Neural cell (in vitro differentiated cells): Measurements from ENCODE around the gene TMEM107. TPM values are rescaled to one million over a fixed set of nuclear protein-coding genes. Genes with fewer than 3 reads are reported as not detected.

Experiments used
- H2AFZ ChIP-seq: fragments of 200-600, 300-800 bp; sonication (generic), shearing (Covaris generic); 2 replicates; pipeline ENCODE4 v1.6.0; 2014; ENCODE audit warnings: low read depth, mild to moderate bottlenecking, antibody characterized with exemption, low read length, moderate library complexity
- H3F3A ChIP-seq: fragments of 200-600 bp; shearing (Covaris generic); 2 replicates; pipeline ENCODE4 v1.6.1; 2016; ENCODE audit warnings: mild to moderate bottlenecking, moderate library complexity, mixed read lengths, antibody characterized with exemption, low read length; ENCODE audit not compliant: insufficient read depth, poor library complexity, severe bottlenecking
- H3K27ac ChIP-seq: fragments of 200-600, 300-800 bp; sonication (generic), shearing (Covaris generic); 2 replicates; pipeline ENCODE4 v1.5.1; 2014; ENCODE audit warnings: mild to moderate bottlenecking, low read length, moderate library complexity
- H3K27me3 ChIP-seq: fragments of 300-800, 200-600 bp; sonication (generic), shearing (Covaris generic); 2 replicates; pipeline ENCODE4 v1.6.0; 2014; ENCODE audit warnings: mild to moderate bottlenecking, low read depth, low read length, moderate library complexity; ENCODE audit not compliant: insufficient read depth
- H3K36me3 ChIP-seq: fragments of 300-800, 200-600 bp; sonication (generic), shearing (Covaris generic); 2 replicates; pipeline ENCODE4 v1.5.1; 2014; ENCODE audit warnings: mild to moderate bottlenecking, antibody characterized with exemption, low read length, moderate library complexity; ENCODE audit not compliant: insufficient read depth
- H3K4me2 ChIP-seq: fragments of 300-800, 200-600 bp; sonication (generic), shearing (Covaris generic); 2 replicates; pipeline ENCODE4 v1.6.0; 2014; ENCODE audit warnings: mild to moderate bottlenecking, low read length
- H3K4me3 ChIP-seq: fragments of 300-800, 200-600 bp; sonication (generic), shearing (Covaris generic); 2 replicates; pipeline ENCODE4 v1.5.1; 2014; ENCODE audit warnings: mild to moderate bottlenecking, low read length, moderate library complexity
- H3K79me2 ChIP-seq: fragments of 200-600 bp; shearing (Covaris generic); replicated peaks from 2 replicates; pipeline ENCODE4 v1.6.0; 2014; ENCODE audit warnings: mild to moderate bottlenecking, low read length, moderate library complexity; ENCODE audit not compliant: insufficient read depth
- H3K9ac ChIP-seq: fragments of 300-800, 200-600 bp; sonication (generic), shearing (Covaris generic); 2 replicates; pipeline ENCODE4 v1.6.1; 2016; ENCODE audit warnings: mild to moderate bottlenecking, low read length, mixed read lengths
- H3K9me2 ChIP-seq: fragments of 200-600 bp; shearing (Covaris generic); 2 replicates; pipeline ENCODE4 v1.6.1; 2016; ENCODE audit warnings: mild to moderate bottlenecking, low read length, mixed read lengths; ENCODE audit not compliant: insufficient read depth
- H3K9me3 ChIP-seq: fragments of 200-600, 300-800 bp; sonication (generic), shearing (Covaris generic); 2 replicates; pipeline ENCODE4 v1.6.1; 2016; ENCODE audit warnings: mild to moderate bottlenecking, mixed run types, low read length, moderate library complexity, mixed read lengths
- H4K20me1 ChIP-seq: fragments of 200-600 bp; shearing (Covaris generic); 2 replicates; pipeline ENCODE4 v1.6.1; 2016; ENCODE audit warnings: mild to moderate bottlenecking, mixed run types; ENCODE audit not compliant: insufficient read depth
- CTCF ChIP-seq: fragments of 450-650 bp; IDR thresholded peaks from 2 replicates; pipeline ENCODE4 v1.5.1; 2014; ENCODE audit warnings: antibody characterized with exemption, mild to moderate bottlenecking, moderate library complexity; ENCODE audit not compliant: poor library complexity, severe bottlenecking
- EP300 ChIP-seq: fragments of 450-650 bp; conservative IDR thresholded peaks from 2 replicates; pipeline ENCODE4 v1.6.1; 2014; ENCODE audit warnings: antibody characterized with exemption, mild to moderate bottlenecking, moderate library complexity; ENCODE audit not compliant: poor library complexity, severe bottlenecking
- EZH2 ChIP-seq: fragments of 200-600, 300-800 bp; shearing (Covaris generic), sonication (generic); IDR thresholded peaks from 2 replicates; pipeline ENCODE4 v1.6.1; 2014; ENCODE audit warnings: antibody characterized with exemption, low read length, borderline replicate concordance, mild to moderate bottlenecking; ENCODE audit not compliant: insufficient read depth, poor library complexity, severe bottlenecking
- MXI1 ChIP-seq: fragments of 450-650 bp; conservative IDR thresholded peaks from 2 replicates; pipeline ENCODE4 v1.6.1; 2014; ENCODE audit warnings: antibody characterized with exemption, mild to moderate bottlenecking; ENCODE audit not compliant: poor library complexity, severe bottlenecking
- POLR2AphosphoS5 ChIP-seq: IDR thresholded peaks from 2 replicates; pipeline ENCODE4 v1.6.1; 2012
- RAD21 ChIP-seq: fragments of 450-650 bp; conservative IDR thresholded peaks from 2 replicates; pipeline ENCODE4 v1.6.1; 2014; ENCODE audit warnings: antibody characterized with exemption, mild to moderate bottlenecking, moderate library complexity
- REST ChIP-seq: IDR thresholded peaks from 2 replicates; pipeline ENCODE4 v1.6.1; 2012; ENCODE audit warnings: borderline replicate concordance
- SMC3 ChIP-seq: fragments of 450-650 bp; conservative IDR thresholded peaks from 2 replicates; pipeline ENCODE4 v1.6.1; 2014; ENCODE audit warnings: antibody characterized with exemption, mild to moderate bottlenecking, moderate library complexity; ENCODE audit not compliant: poor library complexity
- TAF1 ChIP-seq: IDR thresholded peaks from 2 replicates; pipeline ENCODE4 v1.6.1; 2012; ENCODE audit warnings: low read depth
- polyA plus RNA-seq: library from polyadenylated mRNA; depleted of rRNA; stranded (reverse); fragments of >200 nt; gene quantifications from 2 replicates; pipeline ENCODE4 v1.2.3, GENCODE V29; 2014

Gene TMEM107
- polyA plus RNA-seq, 1 donor from 2014 or later = 31.7 TPM

- H3K4me3 ChIP-seq = no peak overlapping the region
- H3K9me3 ChIP-seq = no peaks in the 10 kb centered on the region
- no peak overlapping the region for H3K27ac ChIP-seq
- H4K20me1 ChIP-seq = no peaks in the 10 kb centered on the region
- no peaks in the 10 kb centered on the region for H3K9me2 ChIP-seq
- no peaks in the 10 kb centered on the region for H3K36me3 ChIP-seq
- H3K9ac ChIP-seq = no peak overlapping the region
- no peaks in the 10 kb centered on the region for H3F3A ChIP-seq
- no peaks in the 10 kb centered on the region for H3K27me3 ChIP-seq
- no peak overlapping the region for H2AFZ ChIP-seq
- no peak overlapping the region for H3K4me2 ChIP-seq
- TF ChIP-seq TAF1 = no peak
- TF ChIP-seq SMC3 = no peak
- TF ChIP-seq EP300 = no peak
- TF ChIP-seq CTCF = no peak
- TF ChIP-seq POLR2AphosphoS5 = no peak
- no peak for TF ChIP-seq EZH2
- TF ChIP-seq REST = no peak
- no peak for TF ChIP-seq MXI1
- no peak for TF ChIP-seq RAD21
- no peaks in the 10 kb centered on the region for H3K79me2 ChIP-seq
Measured at GRCh38 chr17:8145811-8146210, 30.4 kb downstream of the TMEM107 start.

GRCh38 chr17:8144401-8145231 lies 31.6 kb downstream of the TMEM107 start:
- H3K9ac ChIP-seq = no peak overlapping the region
- H2AFZ ChIP-seq = no peak overlapping the region
- no peaks in the 10 kb centered on the region for H3K9me3 ChIP-seq
- no peaks in the 10 kb centered on the region for H3K79me2 ChIP-seq
- H3K36me3 ChIP-seq = no peaks in the 10 kb centered on the region
- no peaks in the 10 kb centered on the region for H3K27me3 ChIP-seq
- no peak overlapping the region for H3K27ac ChIP-seq
- no peak overlapping the region for H3K4me2 ChIP-seq
- H3K9me2 ChIP-seq = no peaks in the 10 kb centered on the region
- no peaks in the 10 kb centered on the region for H4K20me1 ChIP-seq
- H3K4me3 ChIP-seq = no peak overlapping the region
- H3F3A ChIP-seq = peaks cover 7% of the 10 kb centered on the region
- TF ChIP-seq MXI1 = no peak
- no peak for TF ChIP-seq TAF1
- no peak for TF ChIP-seq EZH2
- no peak for TF ChIP-seq EP300
- no peak for TF ChIP-seq POLR2AphosphoS5
- TF ChIP-seq REST = no peak
- TF ChIP-seq RAD21 = no peak
- TF ChIP-seq SMC3 = no peak
- TF ChIP-seq CTCF = no peak
